Activated naive CD8-positive, alpha-beta T cell treated with anti-CD3 and anti-CD28 coated beads, Interleukin-2, amount 50 U/mL, for 16 hours (primary cell): ENCODE measurements around the gene UTS2R.
"Not testable (repeated sequence)": the region's sequence is repeated elsewhere in the genome, so short reads cannot be mapped to it uniquely, and the experiment has no call there.

Source experiments
- DNase-seq: peaks from one replicate; pipeline ENCODE4 v3.0.0-alpha.2; 2020; ENCODE audit warnings: low read depth, low spot score

The UTS2R gene

DNA sequence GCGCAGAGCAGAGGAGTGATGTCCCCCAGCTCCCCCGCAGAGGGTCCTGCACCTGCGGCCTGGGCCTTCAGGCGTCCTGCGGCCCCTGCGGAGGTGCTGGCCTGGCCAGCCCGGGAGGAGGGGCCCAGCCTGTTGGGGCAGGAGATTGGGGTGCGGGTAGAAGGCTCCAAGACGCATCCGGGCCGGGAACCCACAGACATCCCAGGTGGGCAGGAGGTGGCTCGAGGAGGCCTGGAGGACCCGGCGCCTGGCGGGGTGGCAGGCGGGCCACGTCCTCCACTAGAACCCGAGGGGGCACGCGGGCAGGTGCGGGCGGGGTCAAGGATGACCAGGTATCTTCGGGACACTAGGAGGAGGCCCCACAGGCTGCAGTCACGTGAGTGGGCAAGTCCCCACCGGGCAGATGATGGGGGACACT is 37.4 kb upstream of the UTS2R start:
- DNase-seq: no peak

- no peak for DNase-seq
These were observed 36.8 kb upstream of the UTS2R start for GRCh38 chr17:82334622-82335394.

GRCh38 chr17:82338858-82339633 is 32.5 kb upstream of the UTS2R start:
- no peak for DNase-seq

DNA sequence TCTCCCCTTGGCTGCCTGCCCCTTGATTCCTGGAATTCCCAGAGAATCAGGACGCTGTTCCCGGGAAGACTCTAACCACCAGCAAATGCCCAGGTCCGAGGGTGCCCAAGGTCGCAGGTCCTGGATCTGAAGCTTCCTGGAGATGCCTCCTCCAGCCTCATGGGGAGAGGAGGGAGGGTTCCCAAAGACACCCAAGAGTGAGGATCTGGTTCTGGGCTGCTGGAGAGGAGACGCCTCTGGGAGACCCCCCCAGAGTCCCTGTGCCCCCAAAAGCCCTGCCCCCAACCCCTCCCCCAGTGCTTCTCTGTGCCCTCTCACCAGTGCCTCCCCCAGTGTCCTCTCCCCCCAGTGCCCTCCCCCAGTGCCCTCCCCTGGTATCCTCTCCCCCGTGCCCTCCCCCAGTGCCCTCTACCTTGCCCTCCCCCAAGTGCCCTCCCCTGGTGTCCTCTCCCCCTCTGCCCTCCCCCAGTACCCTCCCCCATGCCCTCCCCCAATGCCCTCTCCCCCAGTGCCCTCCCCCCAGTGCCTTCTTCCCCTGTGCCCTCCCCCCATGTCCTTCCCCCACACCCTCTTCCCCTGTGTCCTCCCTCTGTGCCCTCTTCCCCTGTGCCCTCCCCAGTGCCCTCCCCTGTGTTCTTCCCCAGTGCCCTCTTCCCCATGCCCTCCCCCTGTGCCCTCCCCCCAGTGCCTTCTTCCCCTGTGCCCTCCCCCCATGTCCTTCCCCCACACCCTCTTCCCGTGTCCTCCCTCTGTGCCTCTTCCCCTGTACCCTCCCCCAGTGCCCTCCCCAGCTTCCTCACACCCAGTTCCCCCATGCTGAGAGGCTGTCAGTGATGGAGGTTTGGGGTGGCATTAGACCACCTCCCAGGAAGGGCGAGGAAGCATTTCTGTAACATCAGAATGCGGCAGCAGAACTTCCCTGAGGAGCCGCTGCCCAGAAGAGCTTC is 31.7 kb upstream of the UTS2R start:
- DNase-seq: no peak

- no peak for DNase-seq
These were observed 29.0 kb upstream of the UTS2R start for GRCh38 chr17:82342361-82343079.

DNA sequence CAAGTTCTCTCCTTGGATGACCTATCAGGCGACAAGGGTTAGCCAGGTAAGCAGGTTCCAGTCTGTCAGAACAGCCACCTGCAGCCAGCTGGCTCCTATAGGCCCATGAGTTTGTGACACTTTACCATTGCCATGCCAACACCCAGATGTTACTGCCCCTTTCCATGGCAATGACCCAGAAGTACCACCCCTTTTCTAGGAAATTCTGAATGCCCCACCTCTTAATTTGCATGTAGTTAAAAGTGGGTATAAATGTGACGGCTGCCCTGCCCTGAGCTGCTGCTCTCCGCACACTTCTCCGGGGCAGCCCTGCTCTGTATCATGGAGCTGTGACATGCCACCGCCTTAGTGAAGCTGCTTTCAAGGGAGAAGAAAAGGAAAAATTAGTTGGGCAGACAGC is 28.0 kb upstream of the UTS2R start:
- no peak for DNase-seq

- DNase-seq: no peak
These were observed 27.2 kb upstream of the UTS2R start for GRCh38 chr17:82344175-82344907.

DNA sequence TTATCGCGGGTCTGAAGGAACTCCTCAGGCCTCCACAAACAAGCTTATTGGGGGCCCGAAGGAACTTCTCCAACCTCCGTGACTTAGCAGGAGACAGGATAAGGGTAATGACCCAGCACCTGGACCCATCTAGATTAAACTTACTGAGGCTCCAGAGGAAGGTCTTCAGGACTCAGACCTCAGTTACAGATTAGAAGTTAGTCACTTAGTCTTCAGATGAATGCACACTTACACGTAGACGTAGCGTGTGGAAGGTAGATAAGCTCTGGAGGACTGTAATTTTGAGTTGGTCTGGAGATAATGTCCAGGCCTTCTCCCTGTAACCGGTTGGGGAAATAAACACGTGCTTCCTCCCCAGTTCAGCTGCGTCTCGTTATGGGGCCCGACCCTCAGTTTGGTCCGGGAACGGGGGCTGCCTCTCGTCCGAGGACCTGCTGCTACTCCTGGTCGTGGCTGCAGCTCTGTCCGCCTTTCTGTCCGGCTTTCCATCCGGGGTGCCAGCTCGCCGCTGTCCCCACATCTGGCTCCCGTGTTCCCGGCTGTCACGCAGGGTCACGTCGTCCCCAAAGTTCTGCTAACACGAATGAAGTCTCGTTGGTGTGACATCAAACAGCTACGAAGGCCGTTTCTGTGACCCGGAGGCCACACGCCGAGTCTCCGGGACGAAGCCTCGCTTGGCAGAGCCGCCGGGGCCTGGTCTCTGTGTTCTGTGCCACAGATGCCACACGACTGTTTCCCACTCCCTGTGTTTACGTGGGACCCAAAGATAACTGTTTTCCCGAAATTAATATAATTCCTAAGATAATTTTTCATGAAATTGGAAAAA is 26.2 kb upstream of the UTS2R start:
- no peak for DNase-seq

DNA sequence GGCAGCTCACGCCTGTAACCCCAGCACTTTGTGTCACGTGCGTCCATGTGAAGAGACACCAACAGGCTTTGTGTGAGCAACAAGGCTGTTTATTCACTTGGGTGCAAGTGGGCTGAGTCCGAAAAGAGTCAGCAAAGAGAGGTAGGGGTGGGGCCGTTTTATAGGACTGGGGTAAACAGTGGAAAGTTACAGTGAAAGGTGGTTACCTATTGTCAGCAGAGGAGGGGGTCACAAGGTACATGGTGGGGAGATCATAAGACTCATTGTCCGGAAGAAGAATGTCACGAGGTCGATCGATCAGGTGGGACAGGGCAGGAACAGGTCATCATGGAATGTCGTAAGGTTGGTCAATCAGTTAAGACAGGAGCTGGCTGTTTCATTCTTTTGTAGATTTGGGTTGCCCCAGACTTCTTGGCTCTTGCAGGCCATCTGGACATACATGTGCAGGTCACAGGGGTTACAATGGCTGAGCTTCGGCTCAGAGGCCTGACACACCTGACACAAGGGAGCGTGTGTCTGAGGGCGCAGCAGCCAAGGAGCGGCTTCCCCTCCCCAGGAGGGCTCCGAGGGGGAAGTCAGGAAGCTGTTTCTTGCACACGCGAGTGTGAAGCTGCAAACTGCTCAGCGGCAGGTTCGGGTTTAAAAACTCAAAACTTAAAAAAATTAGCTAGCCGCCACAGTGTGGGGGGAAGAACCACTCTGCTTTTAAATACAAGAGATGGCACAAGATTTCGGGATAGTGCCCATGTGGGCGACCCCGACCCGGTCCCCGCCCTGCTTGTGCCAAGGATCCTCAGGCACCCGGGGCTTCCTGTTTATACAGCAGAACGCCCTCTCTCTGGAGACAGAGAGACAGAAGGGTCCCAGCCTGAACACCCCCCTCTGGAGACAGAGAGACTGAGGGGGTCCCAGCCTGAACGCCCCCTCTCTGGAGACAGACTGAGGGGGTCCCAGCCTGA is 24.9 kb upstream of the UTS2R start:
- DNase-seq: no peak

- not testable (repeated sequence) for DNase-seq
These were observed 23.6 kb upstream of the UTS2R start for GRCh38 chr17:82347994-82348393.

DNA sequence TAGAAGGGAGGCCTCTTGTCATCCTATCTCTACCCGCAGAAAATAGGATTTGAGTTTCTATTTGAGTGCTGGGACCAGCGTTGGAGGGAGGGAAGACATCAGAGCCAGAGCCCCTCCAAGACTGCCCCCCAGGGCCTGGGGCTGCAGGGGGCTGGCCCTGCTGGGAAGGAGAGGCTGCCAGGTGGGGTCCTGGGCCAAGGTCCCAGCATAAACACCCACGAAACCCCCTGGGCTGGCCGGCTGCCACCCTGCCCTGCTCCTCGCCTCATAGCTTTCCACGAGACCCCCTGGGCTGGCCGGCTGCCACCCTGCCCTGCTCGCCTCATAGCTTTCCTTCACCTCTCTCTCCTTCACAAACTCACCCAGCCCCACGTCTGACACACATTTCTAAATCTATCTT is 23.1 kb upstream of the UTS2R start:
- DNase-seq: no peak

DNA sequence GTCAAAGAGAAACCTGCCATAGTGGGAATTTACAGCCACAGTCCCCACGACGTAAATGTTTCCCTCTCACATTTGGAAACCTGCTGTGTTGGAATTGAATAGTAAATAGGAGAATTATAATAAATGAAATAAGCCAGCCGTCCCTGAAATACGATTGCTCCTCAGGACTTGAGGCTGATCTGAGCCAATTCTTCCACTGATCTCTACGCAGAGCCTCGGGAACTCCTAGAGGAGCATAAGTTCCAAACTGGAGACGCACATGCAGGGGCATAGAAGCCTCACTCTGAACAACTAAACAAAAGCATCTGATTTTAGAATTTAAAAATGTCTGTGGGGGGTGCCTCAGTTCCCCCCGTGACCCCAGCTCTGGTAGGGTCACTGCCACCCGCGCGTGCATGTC is 22.7 kb upstream of the UTS2R start:
- DNase-seq: no peak

DNA sequence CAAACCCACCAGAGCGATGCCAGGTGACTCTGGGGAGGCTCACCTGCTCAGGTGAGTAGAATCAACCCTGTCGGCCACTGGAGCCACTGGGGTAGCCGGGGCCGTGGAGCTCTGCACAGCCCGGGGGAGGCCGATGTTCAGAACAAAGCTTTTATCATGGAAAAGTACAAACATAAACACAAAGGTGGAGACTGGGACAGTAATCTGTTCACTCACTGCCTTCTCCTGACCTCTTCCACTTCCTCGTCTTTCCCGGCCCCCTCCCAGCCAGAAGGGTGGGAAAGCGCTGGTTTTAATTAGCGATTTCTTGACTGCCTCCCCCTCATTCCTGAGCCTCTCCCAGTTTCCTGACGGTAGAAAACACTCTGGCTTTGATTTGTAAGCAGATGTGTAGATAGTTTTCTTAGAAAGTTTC is 22.3 kb upstream of the UTS2R start:
- no peak for DNase-seq

DNA sequence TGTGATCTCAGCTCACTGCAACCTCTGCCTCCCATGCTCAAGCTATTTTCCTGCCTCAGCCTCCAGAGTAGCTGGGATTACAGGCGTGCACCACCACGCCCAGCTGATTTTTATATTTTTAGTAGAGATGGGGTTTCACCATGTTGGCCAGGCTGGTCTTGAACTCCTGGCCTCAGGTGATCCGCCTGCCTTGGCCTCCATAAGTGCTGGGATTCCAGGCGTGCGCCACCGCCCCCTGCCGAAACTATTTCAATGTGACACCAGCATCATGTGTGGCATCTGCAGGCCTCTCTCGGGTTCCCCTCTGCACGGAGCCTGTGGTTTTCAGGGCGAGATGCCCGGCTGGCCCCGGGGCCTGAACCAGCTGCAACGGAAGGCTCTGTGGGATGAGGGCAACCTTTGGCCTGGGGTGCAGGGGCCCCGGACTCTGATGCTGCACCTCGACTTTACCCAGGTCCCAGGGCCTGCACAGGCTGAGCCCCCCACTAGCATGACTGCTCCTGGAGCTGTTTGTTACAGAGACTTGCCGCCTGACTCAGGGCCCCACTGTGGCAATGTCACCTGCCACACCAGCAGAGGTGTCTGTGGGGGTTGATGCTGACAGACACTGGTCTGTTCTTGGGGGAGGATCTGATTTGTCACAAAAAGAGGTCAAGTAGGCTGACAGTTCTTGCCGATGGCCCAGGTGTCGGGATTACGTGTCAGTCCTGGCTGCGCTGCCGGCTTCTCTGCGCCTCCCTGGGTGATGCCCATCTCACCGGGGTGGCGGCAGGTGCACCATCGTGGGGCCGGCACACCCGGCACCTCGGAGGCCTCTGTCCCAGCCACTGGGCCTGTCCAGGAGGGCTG is 21.2 kb upstream of the UTS2R start:
- DNase-seq: no peak

DNA sequence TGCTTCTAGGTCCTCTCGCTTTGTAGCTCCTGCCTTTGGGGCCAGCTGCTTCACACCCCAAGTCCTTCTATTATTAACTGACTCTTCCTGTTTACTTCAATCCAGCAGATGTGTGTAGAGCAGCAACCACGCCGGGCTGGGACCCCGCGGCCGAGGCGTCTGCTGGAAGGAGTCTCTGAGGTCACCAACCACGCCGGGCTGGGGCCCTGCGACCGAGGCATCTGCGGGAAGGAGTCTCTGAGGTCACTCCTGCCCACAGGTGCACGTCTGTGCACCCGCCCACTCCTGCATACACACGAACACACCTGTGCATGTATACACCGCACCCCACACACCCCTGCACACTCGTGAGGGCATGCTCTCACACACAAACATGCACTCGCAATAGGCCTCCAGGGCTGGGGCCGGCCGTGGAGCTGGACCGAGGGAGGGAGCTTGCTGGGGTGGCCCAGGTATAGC is 20.3 kb upstream of the UTS2R start:
- DNase-seq: no peak

DNA sequence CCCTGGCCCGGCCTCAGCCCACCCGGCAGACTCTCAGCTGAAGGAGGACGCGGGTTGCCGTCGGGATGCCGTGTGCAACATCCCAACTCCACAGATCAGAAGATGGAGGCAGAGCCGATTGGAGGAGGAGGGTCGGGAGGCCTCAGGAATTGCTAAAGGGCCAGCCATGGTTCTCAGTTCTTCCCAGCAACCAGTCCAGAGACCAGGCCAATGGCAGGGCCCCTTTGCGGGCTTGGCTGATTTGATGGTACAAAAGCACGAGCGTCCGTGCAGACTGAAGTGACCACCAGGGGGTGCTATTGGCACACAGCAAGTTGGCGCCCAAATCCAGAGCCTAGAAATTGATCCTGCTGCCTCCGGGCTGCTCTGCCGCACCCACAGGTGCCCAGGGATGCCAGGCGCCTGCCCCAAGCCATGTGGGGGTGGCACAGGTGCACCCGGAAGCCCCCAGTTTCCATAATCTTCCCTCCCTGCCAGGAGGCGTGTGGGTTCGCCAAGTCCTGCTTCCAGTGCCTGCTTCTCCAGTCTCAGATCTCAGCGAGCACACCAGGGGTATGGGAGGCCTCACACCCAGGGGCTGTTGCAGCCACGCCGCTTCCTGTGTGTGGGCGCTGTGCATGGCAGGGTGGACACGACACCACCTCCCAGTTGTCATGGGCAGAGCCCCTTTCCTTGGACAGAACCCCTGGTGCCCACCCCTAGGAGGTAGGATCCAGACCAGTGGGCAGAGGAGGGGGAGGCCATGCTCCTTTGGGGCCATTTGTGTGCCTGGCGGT is 19.7 kb upstream of the UTS2R start:
- peak; percentile 60 for DNase-seq

DNA sequence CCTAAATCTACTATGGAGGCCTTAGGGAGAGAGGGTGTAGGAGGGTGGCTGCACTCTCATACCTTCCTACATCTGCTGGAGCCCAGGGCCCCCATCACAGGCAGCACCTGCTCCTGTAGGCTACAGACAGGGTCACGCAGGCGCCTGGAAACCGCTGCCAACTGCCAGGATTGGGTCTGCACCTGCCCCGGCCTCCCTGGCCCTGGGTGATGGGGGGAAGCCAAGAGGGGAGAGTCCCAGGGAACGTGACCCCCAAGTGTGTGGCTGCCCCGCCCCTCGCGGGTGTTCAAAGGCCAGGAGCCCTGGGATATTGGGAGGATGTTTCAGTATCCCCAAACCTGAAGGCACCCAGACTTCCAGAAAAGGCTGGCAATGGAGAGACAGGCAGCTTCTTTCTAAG is 18.1 kb upstream of the UTS2R start:
- DNase-seq: no peak
